Measurements from ENCODE around the gene GATA6.

- TF ChIP-seq CTCF (conservative IDR thresholded peaks at IDR 0.05; ENCODE audit: low read depth in 2 of 2): no peak
- TF ChIP-seq EZH2phosphoT487 (IDR thresholded peaks at IDR 0.05; ENCODE audit: unreplicated experiment): no peak
- no peak for TF ChIP-seq REST (IDR thresholded peaks at IDR 0.05; ENCODE audit: unreplicated experiment)
- TF ChIP-seq POLR2AphosphoS5 (IDR thresholded peaks at IDR 0.05; ENCODE audit: low read depth): no peak
- no peak for TF ChIP-seq ETS1 (IDR thresholded peaks at IDR 0.05)
- no peak for TF ChIP-seq EZH2 (IDR thresholded peaks at IDR 0.05; ENCODE audit: low read depth, unreplicated experiment)
- no peak for TF ChIP-seq JUNB (IDR thresholded peaks at IDR 0.05; ENCODE audit: unreplicated experiment)
- no peak for TF ChIP-seq CREB1 (CRISPR knock-in tag; IDR thresholded peaks at IDR 0.05; ENCODE audit: low read depth)
- no peak for TF ChIP-seq NANOG (IDR thresholded peaks at IDR 0.05; ENCODE audit: borderline replicate concordance)
Measured at GRCh38 chr18:22214731-22215528, 45.5 kb downstream of the GATA6 start.
